Lower leg skin (tissue), 3 donors: ENCODE measurements around the gene ZNF839.

Experiments
- CTCF ChIP-seq, 3 donors: fragments of 450-650 bp; IDR thresholded peaks; one replicate each; pipeline ENCODE4 v1.5.1; 2016; ENCODE audit warnings: antibody characterized with exemption in 3 of 3, mild to moderate bottlenecking in 3 of 3, moderate library complexity in 2 of 3
- POLR2A ChIP-seq, 2 donors: fragments of 450-650 bp; IDR thresholded peaks; one replicate each; pipeline ENCODE4 v1.6.1; 2016 to 2017; ENCODE audit warnings: antibody characterized with exemption in 2 of 2, mild to moderate bottlenecking in 1 of 2, moderate library complexity in 1 of 2

GRCh38 chr14:102373110-102373509, 53.6 kb downstream of the ZNF839 start:
- TF ChIP-seq CTCF (IDR thresholded peaks at IDR 0.05) (no peak), POLR2A (IDR thresholded peaks at IDR 0.05) (no peak)
